GM12878 (cell line): ENCODE measurements around the gene PAQR9. TPM values are rescaled to one million over a fixed set of nuclear protein-coding genes. Genes with fewer than 3 reads are reported as not detected.

Experiments used
- ATAC-seq: fragments of 200-7000 bp; cut with Tn5 transposase; 3 replicates; pipeline ENCODE4 v1.9.1; 2020; ENCODE audit warnings: mild to moderate bottlenecking, moderate library complexity
- BruUV-seq: library from RNA; stranded (reverse); fragments of 400-500 nt; replicated peaks from 2 replicates; lab custom pipeline; 2021; lab: Mats Ljungman, UMichigan
- CTCF ChIA-PET: fragments of 300-600 bp; sonication (Branson Sonifier 250); formaldehyde crosslinking; extraction: SDS; loops from one replicate; lab custom pipeline; 2021; ENCODE audit warnings: inconsistent platforms; lab: Yijun Ruan, JAX
- POLR2A ChIA-PET: fragments of 350-600 bp; formaldehyde crosslinking; extraction: SDS; loops from one replicate; lab custom pipeline; 2021; ENCODE audit warnings: inconsistent platforms; lab: Charles Lee
- RAD21 ChIA-PET: fragments of 300-600 bp; sonication (Branson Sonifier 250); formaldehyde crosslinking; loops from one replicate; lab custom pipeline; 2023; ENCODE audit warnings: antibody characterized with exemption; ENCODE audit not compliant: unreplicated experiment; lab: Charles Lee
- SMC1A ChIA-PET: fragments of 300-600 bp; sonication (Branson Sonifier 250); formaldehyde crosslinking; loops from one replicate; lab custom pipeline; 2023; ENCODE audit not compliant: unreplicated experiment, uncharacterized antibody; lab: Charles Lee
- DNase-seq: peaks from one replicate; pipeline ENCODE4 v3.0.0-alpha.2; 2011; ENCODE audit warnings: low read depth, low spot score
- FAIRE-seq: peaks from 3 replicates; lab custom pipeline; 2011; peaks lifted over from hg19 to GRCh38; lab: Jason Lieb, UNC
- H2AFZ ChIP-seq: 2 replicates; pipeline ENCODE4 v1.6.0; 2011; ENCODE audit warnings: low read depth, low read length, control low read depth; ENCODE audit not compliant: control insufficient read depth
- H3K27ac ChIP-seq: 2 replicates; pipeline ENCODE4 v1.5.1; 2011; ENCODE audit warnings: control low read depth; ENCODE audit not compliant: control insufficient read depth, insufficient read depth
- H3K27me3 ChIP-seq, 2 experiments: replicated peaks in 1 of 2; 2 replicates each; pipeline versions ENCODE4 v1.6.0 to v1.6.1; 2011; ENCODE audit warnings: low read length in 1 of 2; ENCODE audit not compliant: control insufficient read depth in 2 of 2, insufficient read depth in 2 of 2
- H3K36me3 ChIP-seq, 2 experiments: 2 replicates each; pipeline ENCODE4 v1.5.1; 2011; ENCODE audit warnings: low read length in 1 of 2; ENCODE audit not compliant: control insufficient read depth in 2 of 2, insufficient read depth in 2 of 2
- H3K4me1 ChIP-seq: 2 replicates; pipeline ENCODE4 v1.6.1; 2011; ENCODE audit warnings: mild to moderate bottlenecking, low read length, moderate library complexity, mixed read lengths; ENCODE audit not compliant: control insufficient read depth, insufficient read depth
- H3K4me2 ChIP-seq: 2 replicates; pipeline ENCODE4 v1.6.0; 2011; ENCODE audit warnings: control low read depth; ENCODE audit not compliant: control insufficient read depth, insufficient read depth
- H3K4me3 ChIP-seq: fragments of 200-600 bp; sonication (generic); 2 replicates; pipeline ENCODE4 v1.5.1; 2016
- H3K79me2 ChIP-seq: 2 replicates; pipeline ENCODE4 v1.6.0; 2011; ENCODE audit warnings: low read length; ENCODE audit not compliant: control insufficient read depth, insufficient read depth
- H3K9ac ChIP-seq: 2 replicates; pipeline ENCODE4 v1.8.0; 2011; ENCODE audit warnings: low read length, control low read depth, mixed read lengths; ENCODE audit not compliant: control insufficient read depth, insufficient read depth
- H3K9me3 ChIP-seq: replicated peaks from 3 replicates; pipeline ENCODE4 v1.5.1; 2011; ENCODE audit warnings: mild to moderate bottlenecking, low read length; ENCODE audit not compliant: control insufficient read depth, insufficient read depth
- H4K20me1 ChIP-seq: 2 replicates; pipeline ENCODE4 v1.6.0; 2011; ENCODE audit not compliant: control insufficient read depth, insufficient read depth
- BHLHE40 ChIP-seq, 2 experiments: fragments of 450-650 bp in 1 of 2; IDR thresholded peaks; 2 replicates each; pipeline ENCODE4 v1.6.1; 2011 to 2017; ENCODE audit warnings: low read depth in 2 of 2, borderline replicate concordance in 1 of 2, improper control_type of control experiment in 1 of 2, low read length in 1 of 2, mild to moderate bottlenecking in 1 of 2
- CBX3 ChIP-seq: fragments of 200-600 bp; sonication (generic); IDR thresholded peaks from 2 replicates; pipeline ENCODE4 v1.6.1; 2016; ENCODE audit warnings: low read depth, borderline replicate concordance
- EGR1 ChIP-seq, 2 experiments: IDR thresholded peaks; 1 replicate in 1 of 2; 2 replicates in 1 of 2; pipeline ENCODE4 v1.6.1; 2011 to 2012; ENCODE audit warnings: low read depth in 2 of 2, low read length in 2 of 2, borderline replicate concordance in 1 of 2, mild to moderate bottlenecking in 1 of 2, moderate library complexity in 1 of 2
- EP300 ChIP-seq, 2 experiments: fragments of 150-350 bp in 1 of 2; IDR thresholded peaks; 2 replicates each; pipeline ENCODE4 v1.6.1; 2011 to 2012; ENCODE audit warnings: low read depth in 2 of 2, low read length in 2 of 2, borderline replicate concordance in 1 of 2, improper control_type of control experiment in 1 of 2, inconsistent platforms in 1 of 2; ENCODE audit not compliant: control insufficient read depth in 1 of 2
- MXI1 ChIP-seq: fragments of 150-350 bp; IDR thresholded peaks from 2 replicates; pipeline ENCODE4 v1.6.1; 2011; ENCODE audit warnings: low read depth, mild to moderate bottlenecking, inconsistent platforms, low read length, improper control_type of control experiment
- NRF1 ChIP-seq: conservative IDR thresholded peaks from 2 replicates; pipeline ENCODE4 v1.6.1; 2011; ENCODE audit warnings: mild to moderate bottlenecking, low read depth, low read length, improper control_type of control experiment
- RAD51 ChIP-seq: fragments of 450-650 bp; IDR thresholded peaks from 2 replicates; pipeline ENCODE4 v1.6.1; 2016; ENCODE audit warnings: moderate library complexity, mild to moderate bottlenecking, inconsistent platforms
- SRF ChIP-seq, 2 experiments: IDR thresholded peaks; 2 replicates each; pipeline ENCODE4 v1.6.1; 2011; ENCODE audit warnings: low read depth in 2 of 2, low read length in 2 of 2, mild to moderate bottlenecking in 1 of 2, moderate library complexity in 1 of 2
- TAF1 ChIP-seq: IDR thresholded peaks from 2 replicates; pipeline ENCODE4 v1.6.1; 2011; ENCODE audit warnings: mild to moderate bottlenecking, low read depth, low read length, borderline replicate concordance
- ZNF687 ChIP-seq: fragments of 450-650 bp; IDR thresholded peaks from 2 replicates; pipeline ENCODE4 v1.6.1; 2017; ENCODE audit warnings: mild to moderate bottlenecking, moderate library complexity
- WGBS: methylation state at CpG from one replicate; pipeline ENCODE4 v1.1.6; 2016; ENCODE audit warnings: low lambda C conversion rate; ENCODE audit not compliant: insufficient replicate concordance, insufficient coverage; ENCODE audit errors: missing lambda C conversion rate; 5-methylcytosine and 5-hydroxymethylcytosine counted together
- in situ Hi-C: fragments of 300-500 bp; cut with MboI; formaldehyde crosslinking; loops from 9 replicates; pipeline ENCODE4 v1.14.3; 2018; ENCODE audit warnings: mixed read lengths
- intact Hi-C: fragments of 100-400 bp; cut with micrococcal nuclease; formaldehyde crosslinking; loops from one replicate; pipeline ENCODE4 v1.14.2; 2022; ENCODE audit not compliant: unreplicated experiment
- polyA plus RNA-seq, 11 experiments: library from polyadenylated mRNA; depleted of rRNA in 4 of 11; unstranded in 6 of 11; stranded (reverse) in 5 of 11; fragments of >200 nt; fragmentation: Nextera tagmentation in 4 of 11; fragmentation: Illumina TruSeq in 1 of 11; extraction: Ambion mirVana in 4 of 11; extraction: Trizol in 1 of 11; gene quantifications; 1 replicate in 1 of 11; 2 replicates in 10 of 11; pipeline versions ENCODE4 v1.2.1 to v1.2.3, GENCODE V29; 2011 to 2016; ENCODE audit warnings: inconsistent platforms in 2 of 11, missing spikeins in 2 of 11, low read depth in 1 of 11
- total RNA-seq, 4 experiments: library from RNA; depleted of rRNA in 3 of 4; stranded (reverse); fragments of >200 nt in 3 of 4; fragmentation: Illumina TruSeq in 1 of 4; extraction: Trizol in 1 of 4; gene quantifications; 2 replicates each; pipeline versions ENCODE4 v1.2.1 to v1.2.3, GENCODE V29; 2013 to 2021
- TF ChIP-seq, protein P1 (sequence below): fragments of 450-650 bp; conservative IDR thresholded peaks from 2 replicates; pipeline ENCODE4 v1.6.1; 2017; ENCODE audit warnings: mild to moderate bottlenecking, moderate library complexity
- TF ChIP-seq, protein P2 (sequence below): IDR thresholded peaks from 2 replicates; pipeline ENCODE4 v1.6.1; 2011; ENCODE audit warnings: low read depth, mild to moderate bottlenecking, low read length, moderate library complexity, borderline replicate concordance; ENCODE audit errors: extremely low read depth
- TF ChIP-seq, protein P3 (sequence below): fragments of 450-650 bp; IDR thresholded peaks from 2 replicates; pipeline ENCODE4 v1.6.1; 2016; ENCODE audit warnings: mild to moderate bottlenecking

The PAQR9 gene
- total and polyA plus RNA-seq, 10 of the 15 experiments (the other 5 are each of a cell fraction or from before 2014, with no cell fraction given) = not detected

DNA sequence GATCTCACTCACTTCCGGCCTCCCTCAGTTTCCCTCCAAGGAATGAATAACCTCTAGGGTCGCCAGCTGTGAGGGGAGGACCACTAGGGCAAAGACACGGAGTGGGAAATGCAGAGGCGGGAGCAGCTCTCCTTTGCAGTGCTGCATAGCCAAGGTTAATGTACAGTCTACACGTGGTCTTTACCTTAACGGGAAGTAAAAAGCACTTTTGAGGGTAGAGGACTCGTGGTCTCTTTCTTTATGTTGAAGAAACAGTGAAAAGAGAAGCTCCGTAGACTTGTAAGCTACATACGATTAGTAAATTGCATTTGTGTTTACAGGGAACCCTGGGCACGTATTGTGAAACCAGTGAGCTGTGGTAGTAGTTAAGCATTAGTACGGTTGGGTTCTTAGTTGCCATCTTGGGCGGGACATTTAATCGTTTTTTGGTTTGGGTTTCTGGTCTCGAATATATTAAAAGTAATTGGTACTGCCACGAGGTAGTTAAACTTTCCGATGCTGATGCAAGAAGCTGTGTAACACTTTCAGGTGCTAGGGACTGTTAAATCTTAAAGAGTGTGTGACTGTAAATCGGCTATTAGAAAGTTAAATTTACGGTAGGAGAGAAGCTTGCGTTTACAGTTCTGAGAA is 38.7 kb upstream of the PAQR9 start:
- no peak for DNase-seq
- ChIA-PET SMC1A (interaction anchor here (0.6 to 3.2 kb wide), 13 partner anchors 9 to 205 kb away, joined by 3 to 27 read pairs (median 5); no protein-coding TSS in a partner anchor), RAD21 (interaction anchor here (0.8 to 2.4 kb wide), 11 partner anchors 9 to 667 kb away, joined by 3 to 23 read pairs (median 4); partner anchors contain the start of gene ATR)
- ATAC-seq = peak; percentile 62
- no peaks in the 10 kb centered on the region for H4K20me1 ChIP-seq
- H3K79me2 ChIP-seq = peaks cover 62% of the 10 kb centered on the region
- peak overlapping the region; percentile 54 for H2AFZ ChIP-seq
- H3K27ac ChIP-seq = peak overlapping the region; percentile 89
- peak overlapping the region; percentile 88 for H3K4me3 ChIP-seq
- peak overlapping the region; percentile 86 for H3K9ac ChIP-seq
- peak overlapping the region; percentile 71 for H3K4me2 ChIP-seq
- in situ Hi-C loops = no loop called here
- no peaks in the 10 kb centered on the region for H3K9me3 ChIP-seq
- H3K4me1 ChIP-seq = peaks cover 4% of the 10 kb centered on the region; the same call in 1 of the 2 replicates
- TF ChIP-seq, protein P1, sequence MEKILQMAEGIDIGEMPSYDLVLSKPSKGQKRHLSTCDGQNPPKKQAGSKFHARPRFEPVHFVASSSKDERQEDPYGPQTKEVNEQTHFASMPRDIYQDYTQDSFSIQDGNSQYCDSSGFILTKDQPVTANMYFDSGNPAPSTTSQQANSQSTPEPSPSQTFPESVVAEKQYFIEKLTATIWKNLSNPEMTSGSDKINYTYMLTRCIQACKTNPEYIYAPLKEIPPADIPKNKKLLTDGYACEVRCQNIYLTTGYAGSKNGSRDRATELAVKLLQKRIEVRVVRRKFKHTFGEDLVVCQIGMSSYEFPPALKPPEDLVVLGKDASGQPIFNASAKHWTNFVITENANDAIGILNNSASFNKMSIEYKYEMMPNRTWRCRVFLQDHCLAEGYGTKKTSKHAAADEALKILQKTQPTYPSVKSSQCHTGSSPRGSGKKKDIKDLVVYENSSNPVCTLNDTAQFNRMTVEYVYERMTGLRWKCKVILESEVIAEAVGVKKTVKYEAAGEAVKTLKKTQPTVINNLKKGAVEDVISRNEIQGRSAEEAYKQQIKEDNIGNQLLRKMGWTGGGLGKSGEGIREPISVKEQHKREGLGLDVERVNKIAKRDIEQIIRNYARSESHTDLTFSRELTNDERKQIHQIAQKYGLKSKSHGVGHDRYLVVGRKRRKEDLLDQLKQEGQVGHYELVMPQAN = peak; percentile 65
- no peak for TF ChIP-seq EGR1 (IDR thresholded peaks at IDR 0.05; ENCODE audit: borderline replicate concordance in 1 of 2, low read depth in 2 of 2, low read length in 2 of 2)
- TF ChIP-seq BHLHE40 (IDR thresholded peaks at IDR 0.05; ENCODE audit: borderline replicate concordance in 1 of 2, low read depth in 2 of 2, low read length in 1 of 2) = no peak
- TF ChIP-seq NRF1 = no peak
- TF ChIP-seq RAD51 = peak; percentile 27; the same call in 1 of the 2 replicates
- no peak for TF ChIP-seq ZNF687
- peak; percentile 64 for TF ChIP-seq MXI1
- TF ChIP-seq TAF1 = peak; percentile 42; the same call in 1 of the 2 replicates
- no peak for TF ChIP-seq EP300 (IDR thresholded peaks at IDR 0.05; ENCODE audit: borderline replicate concordance in 1 of 2, control insufficient read depth in 1 of 2, low read depth in 2 of 2, low read length in 2 of 2)
- 0 out of 4 replicates have a peak, but pooled peaks of 1 of the 2 experiments have one; percentile 33 for TF ChIP-seq SRF (IDR thresholded peaks at IDR 0.05; ENCODE audit: low read depth in 2 of 2, low read length in 2 of 2)
- TF ChIP-seq, protein P2, sequence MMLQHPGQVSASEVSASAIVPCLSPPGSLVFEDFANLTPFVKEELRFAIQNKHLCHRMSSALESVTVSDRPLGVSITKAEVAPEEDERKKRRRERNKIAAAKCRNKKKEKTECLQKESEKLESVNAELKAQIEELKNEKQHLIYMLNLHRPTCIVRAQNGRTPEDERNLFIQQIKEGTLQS = no peak
- no peak for TF ChIP-seq CBX3
- TF ChIP-seq, protein P3, sequence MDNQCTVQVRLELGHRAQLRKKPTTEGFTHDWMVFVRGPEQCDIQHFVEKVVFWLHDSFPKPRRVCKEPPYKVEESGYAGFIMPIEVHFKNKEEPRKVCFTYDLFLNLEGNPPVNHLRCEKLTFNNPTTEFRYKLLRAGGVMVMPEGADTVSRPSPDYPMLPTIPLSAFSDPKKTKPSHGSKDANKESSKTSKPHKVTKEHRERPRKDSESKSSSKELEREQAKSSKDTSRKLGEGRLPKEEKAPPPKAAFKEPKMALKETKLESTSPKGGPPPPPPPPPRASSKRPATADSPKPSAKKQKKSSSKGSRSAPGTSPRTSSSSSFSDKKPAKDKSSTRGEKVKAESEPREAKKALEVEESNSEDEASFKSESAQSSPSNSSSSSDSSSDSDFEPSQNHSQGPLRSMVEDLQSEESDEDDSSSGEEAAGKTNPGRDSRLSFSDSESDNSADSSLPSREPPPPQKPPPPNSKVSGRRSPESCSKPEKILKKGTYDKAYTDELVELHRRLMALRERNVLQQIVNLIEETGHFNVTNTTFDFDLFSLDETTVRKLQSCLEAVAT = no peak
- TF ChIP-seq, all 136 proteins: peak for 5
- intact Hi-C loops = loop anchor here (5.0 kb wide), 2 partner anchors 425 to 555 kb away; partner anchors contain the start of genes ATR and XRN1
- Histone ChIP-seq H3K36me3 (no peaks in the 10 kb centered on the region), H3K27me3 (no peaks in the 10 kb centered on the region)
- CTCF ChIA-PET = interaction anchor here (0.7 to 5.0 kb wide), 14 partner anchors 9 to 672 kb away, joined by 3 to 52 read pairs (median 4); no protein-coding TSS in a partner anchor
- BruUV-seq = no TSS peak
- FAIRE-seq = peak; percentile 57
- 1% methylated on average over 19 of the region's 19 CpGs for WGBS
- POLR2A ChIA-PET = interaction anchor here (1.0 to 3.9 kb wide), 9 partner anchors 9 to 974 kb away, joined by 3 to 21 read pairs (median 4); no protein-coding TSS in a partner anchor
